Ovary (tissue), 3 donors: ENCODE results near the gene ADGRD1.

ENCODE experiments used
- CTCF ChIP-seq, 3 donors: fragments of 450-650 bp in 2 of 3; fragments of 200-600 bp in 1 of 3; IDR thresholded peaks; one replicate each; pipeline versions ENCODE4 v1.5.1 to v1.8.0; 2016 to 2022; ENCODE audit warnings: antibody characterized with exemption in 3 of 3, mild to moderate bottlenecking in 1 of 3
- EP300 ChIP-seq: sonication (generic); formaldehyde crosslinking; IDR thresholded peaks from one replicate; pipeline ENCODE4 v1.6.1; 2017; ENCODE audit warnings: antibody characterized with exemption
- POLR2A ChIP-seq: fragments of 450-650 bp; IDR thresholded peaks from one replicate; pipeline ENCODE4 v1.6.1; 2017; ENCODE audit warnings: antibody characterized with exemption, mild to moderate bottlenecking, moderate library complexity
- donor health status: DM: no; HTN: no; CAD: no.

DNA sequence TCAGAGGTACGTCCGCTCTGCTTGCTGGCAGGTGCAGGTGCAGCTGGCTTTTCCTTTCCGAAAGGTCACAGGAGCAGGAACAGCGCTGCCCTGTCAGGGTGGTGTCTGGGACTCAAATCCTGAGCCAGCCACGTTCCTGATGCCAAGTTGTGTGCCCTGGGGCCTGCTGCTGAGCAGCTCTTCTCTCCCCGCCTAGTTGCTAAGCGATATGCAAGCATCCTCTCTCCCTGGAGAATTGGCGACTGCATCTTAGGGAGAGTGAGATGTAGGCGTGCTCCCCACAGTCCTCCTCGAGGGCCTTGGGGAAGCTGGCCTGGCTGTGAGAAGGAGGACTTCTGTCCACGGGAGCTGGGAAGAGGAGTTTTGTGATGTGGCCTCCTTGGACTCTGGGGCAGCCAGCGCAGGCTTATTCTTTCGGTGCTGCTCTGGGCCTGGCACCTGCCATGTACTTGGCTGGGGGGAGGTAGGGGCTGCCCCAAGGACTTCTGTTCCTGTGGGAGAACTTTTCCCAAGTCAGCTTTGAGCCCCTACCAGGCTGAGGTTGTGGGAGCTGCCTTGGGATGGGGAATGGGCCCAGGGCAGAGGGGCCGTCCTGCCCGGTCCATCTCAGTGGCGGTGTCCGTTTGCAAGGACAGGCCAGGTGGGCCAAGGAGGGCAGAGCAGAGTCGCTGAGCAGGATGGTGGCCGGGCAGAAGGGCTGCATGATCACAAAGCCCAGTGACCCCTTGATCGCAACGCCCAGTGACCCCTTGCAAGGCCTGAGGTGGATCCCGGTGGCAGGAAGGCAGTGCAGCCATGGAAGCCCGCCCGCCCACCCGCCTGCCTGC is 183.5 kb downstream of the ADGRD1 start:
- TF ChIP-seq CTCF (IDR thresholded peaks at IDR 0.05) (no peak), POLR2A (no peak), EP300 (no peak)
